CD4-positive, alpha-beta T cell treated with Interleukin-1 beta for 1 hour (primary cell): ENCODE results near the gene TBX4.

Experiments used
- DNase-seq, 2 donors: peaks; one replicate each; pipeline ENCODE4 v3.0.0-alpha.2; 2020 to 2022

Gene TBX4

DNA sequence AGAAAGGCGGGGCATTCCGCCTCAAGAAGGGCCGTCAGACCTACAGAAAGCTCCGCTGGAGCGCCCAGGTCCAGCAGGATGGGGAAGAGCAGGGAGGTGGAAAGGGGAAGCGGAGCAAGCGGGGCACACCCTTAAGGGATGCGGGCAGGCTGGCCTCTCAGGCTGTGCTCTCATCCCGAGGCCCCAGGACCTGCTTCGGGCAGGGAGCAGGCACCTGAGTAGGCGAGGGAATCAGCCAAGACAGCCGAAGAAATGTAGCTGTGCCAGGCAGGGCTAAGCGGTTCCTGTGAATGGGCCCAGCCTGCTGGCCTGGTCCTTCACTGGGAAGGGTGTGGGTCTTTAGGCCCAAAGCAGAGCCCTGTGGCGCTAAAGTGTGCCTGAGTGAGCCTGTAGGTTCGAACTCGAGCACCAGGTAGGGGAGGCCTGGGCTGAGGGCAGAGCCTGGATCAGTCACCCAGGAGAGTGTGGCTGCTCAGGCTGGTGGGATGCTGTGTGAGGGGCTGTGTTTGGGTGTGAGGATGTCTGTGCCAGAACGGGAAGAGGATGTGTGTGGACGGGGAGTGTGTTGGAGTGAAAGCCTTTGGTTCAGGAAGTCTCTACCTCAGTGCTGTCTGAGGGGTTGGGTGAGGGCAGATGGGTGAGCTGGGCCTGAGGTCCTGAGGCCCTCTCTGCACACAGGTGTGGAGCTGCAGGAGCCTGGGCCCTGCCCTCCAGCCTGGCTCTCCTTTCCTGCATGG lies 3.3 kb downstream of the TBX4 start:
- DNase-seq, result no peak

DNA sequence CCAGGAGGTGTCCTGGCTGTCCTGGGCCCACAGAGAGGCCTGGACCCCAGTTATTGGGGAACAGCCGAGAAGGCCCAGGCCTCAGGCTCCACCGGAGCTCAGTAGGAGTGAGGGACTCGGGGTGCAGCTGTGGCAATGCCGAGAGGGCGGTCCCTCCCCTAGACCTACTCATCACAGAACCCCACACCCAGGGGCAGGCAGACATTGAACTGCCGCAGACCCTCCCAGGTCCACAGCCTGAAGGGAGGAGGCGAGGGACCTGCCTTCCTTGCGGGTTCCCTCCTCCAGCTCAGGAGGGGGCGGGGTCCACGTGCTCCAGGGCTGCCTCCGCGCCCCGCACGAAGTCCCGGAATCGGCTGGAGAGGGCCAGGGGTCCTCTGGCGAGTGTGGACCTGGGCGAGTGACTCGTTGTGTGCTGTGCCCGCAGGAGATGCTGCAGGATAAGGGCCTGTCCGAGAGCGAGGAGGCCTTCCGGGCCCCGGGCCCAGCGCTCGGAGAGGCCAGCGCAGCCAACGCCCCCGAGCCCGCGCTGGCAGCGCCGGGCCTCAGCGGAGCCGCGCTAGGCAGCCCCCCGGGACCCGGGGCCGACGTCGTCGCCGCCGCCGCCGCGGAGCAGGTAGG lies 3.9 kb downstream of the TBX4 start:
- DNase-seq, result no peak

DNA sequence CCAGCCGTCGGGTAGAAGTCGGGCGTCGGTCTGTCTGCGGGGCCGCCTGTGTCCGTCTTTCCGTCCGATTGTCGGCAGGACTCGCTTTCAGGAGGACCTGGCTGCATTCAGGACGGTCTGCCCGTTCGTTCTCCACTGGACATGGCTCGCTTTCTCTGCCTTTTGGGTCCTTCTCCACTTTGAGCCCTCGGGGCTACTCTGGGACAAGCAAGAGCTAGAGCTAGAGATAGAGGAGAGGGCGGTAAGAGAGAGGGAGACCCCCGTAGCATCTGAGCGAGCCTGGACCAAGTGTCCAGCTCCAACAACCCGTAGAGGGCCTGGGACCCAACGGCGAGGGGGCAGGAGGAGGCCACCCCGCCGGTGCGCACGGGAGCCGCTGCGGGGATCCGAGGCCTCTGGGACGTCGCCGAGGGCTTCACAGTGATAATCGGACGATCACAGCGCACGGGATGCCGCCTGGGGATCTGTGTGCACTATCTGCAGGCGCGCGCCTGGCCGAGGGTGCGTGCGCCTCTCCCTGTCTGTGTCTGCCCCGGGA lies 4.5 kb downstream of the TBX4 start:
- no peak for DNase-seq

DNA sequence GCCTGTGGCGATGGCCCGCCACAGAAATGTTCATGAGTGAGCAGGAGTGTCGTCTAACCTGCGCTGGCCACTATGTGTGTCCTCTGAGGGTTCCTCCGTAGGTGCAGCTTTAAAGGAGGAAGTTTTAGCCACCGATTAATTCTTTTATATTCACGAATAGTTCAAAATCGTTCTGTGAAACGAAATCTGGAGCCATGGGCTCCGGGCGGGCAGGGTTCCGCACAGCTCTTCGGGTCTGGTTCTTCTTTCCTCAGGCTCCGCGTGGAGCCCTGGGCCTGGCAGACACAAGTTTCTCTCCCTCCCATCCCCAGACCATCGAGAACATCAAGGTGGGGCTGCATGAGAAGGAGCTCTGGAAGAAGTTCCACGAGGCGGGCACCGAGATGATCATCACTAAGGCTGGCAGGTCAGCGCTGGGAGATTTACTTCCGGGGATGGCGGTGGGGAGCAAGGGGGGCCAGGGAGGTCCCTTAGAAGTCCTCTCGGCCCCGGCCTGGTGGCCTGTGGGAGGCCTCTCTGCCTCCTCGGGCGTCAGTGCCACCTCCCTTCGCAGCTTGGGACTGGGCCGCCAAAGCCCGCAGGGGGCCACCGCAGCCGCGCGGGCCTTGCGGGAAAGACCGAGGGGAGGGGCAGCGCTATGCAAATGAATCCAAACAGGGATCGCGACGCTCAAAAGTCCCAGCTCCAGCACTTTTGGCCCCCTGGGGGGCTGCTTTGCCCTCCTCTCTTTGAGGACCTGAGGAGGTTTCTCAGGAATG lies 5.2 kb downstream of the TBX4 start:
- no peak for DNase-seq

DNA sequence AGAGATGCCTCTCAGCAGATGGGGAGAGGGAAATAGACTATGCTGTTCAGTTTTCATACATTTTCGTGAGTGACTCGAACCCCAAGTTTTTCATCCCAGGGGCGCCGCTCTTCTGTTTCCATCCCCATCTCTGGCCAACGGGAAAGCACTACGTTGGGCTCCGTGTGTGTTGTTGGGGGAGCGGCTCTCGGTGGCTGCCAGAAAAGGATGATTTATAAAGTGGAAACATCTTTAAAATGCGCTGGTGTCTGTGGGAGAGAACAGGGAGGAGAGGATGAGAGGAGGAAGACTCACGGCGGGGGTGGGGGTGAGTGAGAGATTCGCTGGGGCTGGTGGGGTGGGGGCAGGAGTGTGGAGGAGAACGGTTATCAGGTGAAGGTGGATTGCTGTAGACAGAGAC lies 5.8 kb downstream of the TBX4 start:
- DNase-seq, result no peak

DNA sequence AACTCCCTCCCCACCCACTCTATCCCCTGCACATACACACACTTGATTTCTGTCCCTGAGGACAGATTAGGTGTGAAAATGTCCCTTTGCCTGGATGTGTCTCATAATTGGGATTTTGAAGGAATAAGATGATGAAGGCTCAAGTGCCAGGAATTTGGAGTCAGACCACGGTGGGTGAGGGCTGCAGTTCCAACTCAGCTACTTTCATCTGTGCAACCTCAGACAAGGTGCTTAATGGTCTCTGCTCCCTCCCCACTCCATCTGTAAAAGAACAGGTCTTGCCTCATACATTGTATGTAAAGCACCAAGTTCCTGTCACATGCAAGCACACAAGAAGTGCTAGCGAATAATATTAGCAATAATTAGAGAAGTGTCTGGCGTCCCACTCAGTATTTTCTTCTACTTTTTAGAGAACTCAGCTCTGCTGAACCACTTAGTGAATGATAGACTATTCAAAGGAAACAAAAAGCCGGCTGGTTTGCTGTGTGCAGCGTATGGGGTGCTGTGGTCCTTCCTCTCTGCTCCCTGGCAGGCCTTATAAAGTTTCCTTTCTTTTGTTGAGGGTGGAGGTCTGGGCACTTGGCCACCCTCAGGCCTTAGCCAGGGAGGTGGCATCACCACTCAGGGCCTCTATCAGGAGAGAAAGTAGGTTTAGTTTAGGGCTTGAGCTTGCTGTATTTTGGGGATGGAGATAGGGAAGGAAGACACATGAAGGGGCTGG lies 6.4 kb downstream of the TBX4 start:
- no peak for DNase-seq

DNA sequence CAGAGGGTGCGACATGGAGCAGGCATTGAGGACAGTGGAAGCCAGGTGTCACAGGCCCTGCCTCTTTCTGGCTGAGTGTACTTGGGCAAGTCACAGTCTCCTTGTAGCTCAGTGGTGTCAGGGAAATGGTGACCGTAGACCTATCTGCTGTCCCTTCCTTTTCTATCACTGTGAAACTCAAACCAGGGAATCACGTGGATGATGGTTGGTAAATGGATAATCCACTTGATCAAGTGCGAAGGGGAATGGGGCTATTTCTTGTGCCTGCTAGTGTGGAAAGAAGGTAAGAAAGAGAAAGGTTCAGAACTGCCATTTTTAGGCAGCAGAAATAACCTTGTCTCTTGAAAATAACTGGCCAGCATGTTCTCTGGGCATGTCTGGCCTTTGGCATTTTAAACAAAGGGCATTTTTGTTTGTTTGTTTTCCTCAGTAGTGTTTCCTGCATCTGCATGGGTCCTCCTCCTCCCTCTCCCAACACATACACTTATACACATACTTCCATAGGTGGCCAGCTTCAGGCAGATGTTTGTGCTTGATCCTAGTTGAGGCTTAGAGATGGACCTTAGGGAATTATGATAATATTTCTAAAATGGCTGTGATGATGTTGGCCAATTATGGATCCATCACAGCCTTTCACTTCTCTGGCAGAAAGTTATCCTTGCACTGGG lies 7.1 kb downstream of the TBX4 start:
- no peak for DNase-seq

DNA sequence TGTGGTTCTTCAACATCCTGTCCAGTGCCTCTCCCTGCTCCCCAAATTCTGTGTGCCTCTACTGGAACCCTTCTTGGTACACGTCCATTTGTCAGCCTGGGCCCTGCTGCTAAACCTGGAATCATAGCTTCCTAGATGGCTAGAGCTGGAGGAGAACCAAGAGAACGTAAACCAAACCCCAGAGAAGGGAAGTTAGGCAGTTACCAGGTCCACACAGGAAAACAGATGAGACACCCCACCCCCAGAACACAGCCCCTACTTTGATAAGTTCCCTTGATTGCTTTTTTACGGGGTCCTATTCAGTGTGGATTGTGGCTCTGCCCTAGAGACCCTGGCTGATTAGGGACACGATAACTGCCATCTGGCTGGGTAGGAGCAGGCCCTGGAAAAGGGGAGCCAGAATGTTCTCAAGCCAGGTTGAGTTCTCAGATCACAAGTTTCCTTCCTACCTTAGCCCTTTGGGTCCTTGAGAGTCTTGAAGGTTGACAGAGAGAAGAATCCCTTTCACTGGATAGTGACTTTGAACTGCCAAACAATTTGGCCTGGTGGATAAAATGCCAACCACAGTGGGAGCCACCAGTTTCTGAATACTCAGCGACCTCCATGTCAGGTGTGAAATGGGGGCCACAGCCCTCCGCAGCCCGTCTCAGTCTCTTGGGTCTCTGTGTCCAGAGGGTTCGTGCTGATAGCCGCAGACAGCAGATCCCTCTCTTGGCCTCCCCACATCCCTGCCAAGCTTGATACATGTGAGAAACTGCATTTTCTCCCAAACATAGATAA lies 7.9 kb downstream of the TBX4 start:
- DNase-seq, result no peak

DNA sequence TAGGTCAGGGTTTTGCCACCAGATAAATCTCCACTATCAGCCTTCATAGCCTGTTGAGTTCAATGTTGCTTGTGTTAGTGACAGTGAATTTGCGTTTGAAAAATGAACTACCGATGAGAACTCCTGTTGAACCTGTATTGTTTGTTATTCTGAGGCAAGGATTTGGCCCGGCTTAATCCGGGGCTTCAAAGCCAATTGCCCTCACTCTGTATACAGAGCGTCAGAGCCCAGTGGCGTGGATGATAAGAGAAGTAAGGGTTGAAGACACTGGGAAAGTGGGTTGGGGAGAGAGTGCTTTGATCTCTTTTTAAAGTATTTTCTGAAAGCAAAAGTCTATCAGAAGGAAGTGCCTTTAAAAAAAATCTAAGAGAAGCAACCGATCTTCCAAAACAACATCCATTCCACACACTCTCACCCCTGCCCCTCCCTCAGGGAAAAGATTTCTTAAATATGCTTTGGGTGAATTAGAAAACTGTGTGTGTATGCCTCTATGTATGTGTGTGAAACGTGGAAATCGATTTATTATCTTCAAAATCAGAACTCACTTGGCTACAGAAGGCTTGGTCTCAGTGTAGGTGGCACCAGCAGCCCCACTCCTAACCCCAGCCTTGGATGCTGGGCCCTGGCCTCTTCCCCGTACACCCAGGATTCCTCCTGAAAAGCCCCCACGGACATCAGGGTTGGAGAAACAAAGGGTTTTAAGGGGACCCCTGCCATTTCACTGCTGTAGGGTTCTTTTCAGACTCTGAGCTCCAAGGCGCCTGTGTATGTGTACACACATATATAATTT lies 8.8 kb downstream of the TBX4 start:
- no peak for DNase-seq

DNA sequence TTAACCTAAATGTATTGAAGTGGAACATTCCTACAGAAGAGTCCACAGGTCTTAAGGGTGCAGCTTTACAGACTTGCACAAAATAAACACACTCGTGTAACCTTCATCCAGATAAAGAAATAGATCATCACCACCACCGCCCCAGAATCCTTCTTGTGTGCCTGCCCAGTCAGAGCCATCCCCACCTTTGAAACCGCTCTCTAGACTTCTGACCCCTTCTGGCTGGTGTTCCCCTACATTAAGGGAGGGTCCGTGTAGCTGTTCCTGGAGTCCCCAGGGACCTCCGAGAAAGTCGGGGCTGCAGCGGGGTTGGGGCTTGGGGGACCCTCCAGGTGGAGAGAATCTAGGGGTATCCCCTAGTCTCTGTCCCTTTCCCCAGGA lies 9.4 kb downstream of the TBX4 start:
- no peak for DNase-seq

DNA sequence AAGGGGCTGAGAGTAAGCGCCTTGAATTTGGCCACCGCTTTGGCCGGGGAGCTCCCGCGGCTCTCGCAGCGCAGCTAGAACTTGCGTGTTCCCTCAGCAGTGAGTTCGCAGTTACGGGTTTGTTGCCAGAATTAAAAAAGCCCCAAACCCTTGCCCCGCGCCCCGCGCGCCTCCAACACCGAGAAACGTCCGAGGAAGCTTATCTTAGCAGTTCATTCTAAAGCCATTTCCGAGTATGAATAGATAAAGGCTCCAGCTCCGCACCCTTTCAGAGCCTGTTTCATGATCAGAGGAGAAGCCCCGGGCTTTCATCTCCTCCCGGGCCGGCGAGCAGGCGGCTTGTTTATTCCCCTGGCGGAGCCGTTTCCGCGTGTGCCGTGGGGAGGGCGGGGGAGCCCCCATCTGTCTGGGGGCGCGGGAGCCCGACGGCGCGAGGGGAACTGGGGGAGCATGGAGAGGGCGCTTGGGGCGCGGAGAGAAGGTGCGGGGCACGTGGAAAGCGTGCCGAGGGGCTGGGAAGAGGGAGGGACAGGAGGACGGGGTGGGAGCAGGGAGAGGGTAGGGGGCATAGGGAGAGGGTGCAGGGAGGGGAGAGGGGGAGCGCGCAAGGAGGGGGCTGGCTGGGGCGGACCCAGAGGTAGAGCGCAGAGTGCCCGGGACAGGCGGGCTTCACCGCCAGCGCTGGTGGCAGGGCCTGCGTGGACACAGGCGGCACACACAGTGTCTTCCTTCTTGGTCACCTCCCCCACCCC lies 9.9 kb downstream of the TBX4 start:
- DNase-seq, result no peak

DNA sequence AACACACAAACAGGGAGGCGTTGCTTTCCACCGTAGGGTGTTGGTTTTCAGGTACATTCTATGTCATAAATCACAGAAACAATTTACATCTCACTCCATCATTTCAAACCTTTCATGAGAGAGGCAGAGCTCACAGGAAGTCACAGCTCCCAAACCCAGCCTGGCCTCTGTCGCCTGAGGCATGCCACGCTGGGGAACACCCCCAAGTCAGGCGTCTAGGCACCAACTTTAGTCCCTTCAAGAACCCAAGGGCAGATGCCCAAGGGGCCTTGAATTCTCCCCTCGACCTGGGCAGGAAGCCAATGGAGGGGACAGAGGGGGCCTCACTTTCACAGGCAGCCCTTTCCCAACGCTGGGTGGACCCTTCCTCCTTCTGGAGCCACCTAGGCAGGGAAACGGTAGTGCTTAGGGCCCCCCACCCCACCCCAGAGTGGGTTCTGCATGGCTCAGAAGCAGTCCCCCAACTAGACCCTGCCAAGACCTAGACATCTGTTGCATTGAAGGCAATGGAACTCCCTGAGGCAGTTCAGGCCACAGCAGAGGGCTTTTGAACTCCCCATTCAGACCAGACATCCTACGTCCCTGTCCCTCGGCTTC lies 10.6 kb downstream of the TBX4 start:
- no peak for DNase-seq

DNA sequence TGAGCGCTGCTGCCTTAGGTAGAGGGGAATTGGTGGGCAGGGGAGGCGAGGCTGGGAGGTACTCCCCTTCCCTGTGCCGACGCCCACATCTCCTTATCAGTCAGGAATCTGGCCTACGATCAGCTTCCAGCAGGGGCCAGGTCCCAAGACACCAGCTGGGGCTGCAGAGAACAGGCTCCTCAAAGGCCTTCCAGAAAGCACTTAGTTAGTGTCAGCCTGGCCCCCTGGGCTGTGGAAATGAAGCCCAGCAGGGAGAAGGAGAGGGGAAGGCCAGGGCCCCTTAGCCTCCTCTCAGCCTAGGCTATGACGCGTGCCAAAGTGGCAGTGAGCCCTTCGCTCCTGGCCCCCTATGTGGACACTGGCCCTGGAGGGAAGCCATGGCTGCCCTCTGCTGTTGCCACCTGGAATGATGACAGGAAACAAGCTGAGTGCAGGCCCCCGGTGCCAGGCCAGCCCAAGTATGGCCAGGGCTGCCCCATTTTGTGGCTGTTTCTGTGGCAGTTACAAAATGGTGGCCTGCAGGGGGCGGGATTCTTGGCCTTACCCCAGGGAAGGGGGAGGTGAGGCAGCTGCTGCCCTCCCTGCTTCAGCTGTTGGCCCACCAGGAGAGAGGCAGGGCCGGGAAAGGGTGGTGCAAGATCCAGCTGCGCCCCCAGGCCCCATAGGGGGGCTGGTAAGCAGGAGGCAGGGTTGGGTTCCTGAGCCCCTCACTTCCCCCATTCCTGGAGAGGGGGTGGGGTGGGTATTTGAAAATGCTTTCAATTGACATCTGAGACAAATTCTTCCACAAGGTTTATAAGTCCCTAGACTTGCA lies 11.3 kb downstream of the TBX4 start:
- DNase-seq, result no peak

DNA sequence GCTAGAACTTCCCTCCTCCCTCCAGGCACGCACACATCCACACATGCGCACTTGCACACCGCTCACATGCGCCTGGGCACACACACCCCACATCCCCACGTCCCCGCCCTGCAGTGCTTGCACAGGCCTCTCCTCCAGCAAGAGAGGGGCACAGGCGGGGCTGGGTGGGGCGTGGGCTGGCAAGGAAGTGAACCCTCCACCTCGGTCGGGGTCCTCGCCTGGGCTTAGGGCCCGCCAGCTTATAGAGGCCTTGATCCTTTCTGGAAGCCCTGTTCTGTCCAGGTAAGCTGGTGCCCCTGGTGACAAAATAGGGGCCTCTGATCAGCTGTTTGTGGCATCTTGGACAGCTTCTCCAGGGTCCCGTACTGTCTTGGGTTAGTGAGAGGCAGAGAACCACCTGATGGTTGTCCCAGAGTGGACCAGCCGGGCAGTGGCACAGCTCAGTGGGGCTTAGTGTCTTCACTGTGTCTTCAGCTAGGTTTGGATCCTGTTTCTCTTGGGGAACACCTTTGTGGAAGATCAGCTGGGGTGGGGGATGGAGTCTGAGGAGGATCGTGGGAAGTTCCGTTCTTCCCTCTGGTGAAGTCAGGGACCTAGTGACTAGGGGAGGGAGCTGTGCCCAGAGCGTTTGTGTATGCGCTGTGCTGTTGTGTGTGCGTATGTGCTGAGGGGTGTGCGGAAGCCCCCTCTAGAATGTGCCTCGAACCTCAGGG lies 12.1 kb downstream of the TBX4 start:
- DNase-seq, result no peak

DNA sequence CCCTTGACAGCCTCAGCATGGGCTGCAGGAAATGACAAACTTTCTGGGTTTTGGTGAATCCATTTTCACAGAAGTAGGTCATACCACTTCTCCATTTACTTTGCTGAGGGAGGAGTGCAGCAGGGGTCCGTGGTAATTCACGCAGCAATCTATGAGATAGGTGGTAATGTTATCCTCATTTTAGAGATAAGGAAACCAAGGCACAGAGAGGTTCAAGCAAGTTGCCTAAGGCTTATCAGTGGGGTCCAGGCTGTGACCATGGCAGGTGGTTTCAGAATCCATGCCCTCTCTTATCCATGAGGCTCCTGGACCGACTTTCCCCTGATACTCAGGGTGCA lies 12.6 kb downstream of the TBX4 start:
- no peak for DNase-seq

DNA sequence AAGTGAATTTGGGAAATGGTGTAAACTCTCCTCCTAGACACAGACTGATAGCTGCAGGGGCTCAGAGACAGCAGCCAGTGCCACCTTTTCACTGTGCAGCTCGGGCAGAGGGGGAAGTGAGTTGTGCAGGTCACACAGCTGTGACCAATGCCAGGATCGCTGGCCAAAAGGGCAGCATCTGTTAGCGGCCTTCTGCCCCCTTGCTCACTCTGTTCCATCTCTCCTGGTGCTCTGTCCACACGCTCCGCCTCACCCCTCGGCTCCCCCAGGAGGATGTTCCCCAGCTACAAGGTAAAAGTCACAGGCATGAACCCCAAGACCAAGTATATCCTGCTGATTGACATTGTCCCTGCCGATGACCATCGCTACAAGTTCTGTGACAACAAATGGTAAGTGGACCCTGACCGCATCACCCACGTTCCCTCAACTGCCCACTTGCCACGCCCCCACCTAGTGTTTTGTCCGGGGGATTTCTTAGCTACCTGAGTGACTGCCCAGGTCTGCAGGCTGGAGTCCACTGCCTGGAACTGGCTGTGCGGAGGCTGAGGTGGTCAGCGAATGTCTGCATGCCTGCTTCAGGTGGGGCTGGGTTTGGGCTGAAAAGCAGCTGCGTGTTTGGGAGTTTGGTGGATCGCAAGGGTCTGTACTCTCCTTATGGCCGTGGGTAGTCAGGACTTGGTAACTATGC lies 13.5 kb downstream of the TBX4 start:
- no peak for DNase-seq

DNA sequence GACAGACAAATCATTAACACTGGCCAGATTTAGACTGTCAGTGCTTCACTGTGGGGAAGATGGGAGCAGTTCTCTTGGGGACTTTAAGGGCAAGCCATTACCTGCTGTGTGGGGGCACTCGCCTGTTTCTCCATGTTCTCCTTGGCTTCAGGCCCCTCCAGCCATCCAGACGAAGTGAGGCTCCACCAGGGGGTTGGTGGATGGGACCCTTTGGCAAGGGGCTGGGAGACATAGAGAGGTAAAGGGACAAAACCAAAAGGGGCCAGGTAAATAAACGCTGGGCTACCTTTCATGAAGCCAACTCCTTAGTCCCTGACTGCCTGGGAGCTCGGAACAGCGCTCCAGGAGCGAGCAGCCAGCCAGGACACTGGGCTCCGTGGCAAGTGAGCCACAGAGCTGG lies 14.0 kb downstream of the TBX4 start:
- DNase-seq, result no peak
